Calu3 (cell line): ENCODE data around the gene PIGB. TPM values are rescaled to one million over a fixed set of nuclear protein-coding genes. Genes with fewer than 3 reads are reported as not detected.
A peak's percentile ranks its signal among the peaks of the same experiment; 100 is the strongest.

Experiments used
- BruUV-seq: library from RNA; stranded (reverse); fragments of 400-500 nt; replicated peaks from 2 replicates; lab custom pipeline; 2021; lab: Mats Ljungman, UMichigan
- CTCF ChIA-PET: fragments of 300-600 bp; sonication (Branson Sonifier 250); formaldehyde crosslinking; loops from one replicate; lab custom pipeline; 2022; ENCODE audit warnings: antibody characterized with exemption; lab: Charles Lee
- DNase-seq: peaks from one replicate; pipeline ENCODE4 v3.0.0; 2022
- H3K27ac Mint-ChIP-seq: one replicate; pipeline ENCODE4 v1.8.0; 2022; ENCODE audit warnings: mixed read lengths; ENCODE audit not compliant: unreplicated experiment
- H3K27me3 Mint-ChIP-seq: one replicate; pipeline ENCODE4 v1.8.0; 2022; ENCODE audit warnings: mixed read lengths; ENCODE audit not compliant: unreplicated experiment
- H3K36me3 Mint-ChIP-seq: one replicate; pipeline ENCODE4 v1.8.0; 2022; ENCODE audit warnings: mild to moderate bottlenecking, moderate library complexity, mixed read lengths; ENCODE audit not compliant: insufficient read depth, unreplicated experiment
- H3K4me1 Mint-ChIP-seq: one replicate; pipeline ENCODE4 v1.8.0; 2022; ENCODE audit warnings: mild to moderate bottlenecking, low read depth, mixed read lengths; ENCODE audit not compliant: unreplicated experiment
- H3K4me3 Mint-ChIP-seq: one replicate; pipeline ENCODE4 v1.8.0; 2022; ENCODE audit warnings: mild to moderate bottlenecking, low read depth, moderate library complexity, mixed read lengths; ENCODE audit not compliant: unreplicated experiment
- H3K9me3 Mint-ChIP-seq: one replicate; pipeline ENCODE4 v1.8.0; 2022; ENCODE audit warnings: low read depth, mixed read lengths; ENCODE audit not compliant: unreplicated experiment
- intact Hi-C: fragments of 100-400 bp; cut with micrococcal nuclease; formaldehyde crosslinking; loops from one replicate; pipeline ENCODE4 v1.10.0; 2022; ENCODE audit not compliant: unreplicated experiment
- total RNA-seq: library from RNA; stranded (reverse); gene quantifications from 2 replicates; pipeline ENCODE4 v1.2.3, GENCODE V29; 2022
- TF ChIP-seq, protein P1 (sequence below): fragments of 200-600 bp; IDR thresholded peaks from one replicate; pipeline ENCODE4 v1.8.0; 2022; ENCODE audit warnings: antibody characterized with exemption; ENCODE audit not compliant: unreplicated experiment

Gene PIGB
- total RNA-seq, 1 experiment from 2014 or later = 23.5 TPM

GRCh38 chr15:55288006-55288717 lies 30.9 kb upstream of the PIGB start:
- CTCF ChIA-PET = no interaction called here
- Mint-ChIP-seq H3K27me3 (no peaks in the 10 kb centered on the region), H3K4me1 (peaks cover 4% of the 10 kb centered on the region), H3K27ac (no peak overlapping the region), H3K36me3 (peaks cover 21% of the 10 kb centered on the region), H3K4me3 (peak overlapping the region; percentile 80), H3K9me3 (no peaks in the 10 kb centered on the region)
- TF ChIP-seq, protein P1, sequence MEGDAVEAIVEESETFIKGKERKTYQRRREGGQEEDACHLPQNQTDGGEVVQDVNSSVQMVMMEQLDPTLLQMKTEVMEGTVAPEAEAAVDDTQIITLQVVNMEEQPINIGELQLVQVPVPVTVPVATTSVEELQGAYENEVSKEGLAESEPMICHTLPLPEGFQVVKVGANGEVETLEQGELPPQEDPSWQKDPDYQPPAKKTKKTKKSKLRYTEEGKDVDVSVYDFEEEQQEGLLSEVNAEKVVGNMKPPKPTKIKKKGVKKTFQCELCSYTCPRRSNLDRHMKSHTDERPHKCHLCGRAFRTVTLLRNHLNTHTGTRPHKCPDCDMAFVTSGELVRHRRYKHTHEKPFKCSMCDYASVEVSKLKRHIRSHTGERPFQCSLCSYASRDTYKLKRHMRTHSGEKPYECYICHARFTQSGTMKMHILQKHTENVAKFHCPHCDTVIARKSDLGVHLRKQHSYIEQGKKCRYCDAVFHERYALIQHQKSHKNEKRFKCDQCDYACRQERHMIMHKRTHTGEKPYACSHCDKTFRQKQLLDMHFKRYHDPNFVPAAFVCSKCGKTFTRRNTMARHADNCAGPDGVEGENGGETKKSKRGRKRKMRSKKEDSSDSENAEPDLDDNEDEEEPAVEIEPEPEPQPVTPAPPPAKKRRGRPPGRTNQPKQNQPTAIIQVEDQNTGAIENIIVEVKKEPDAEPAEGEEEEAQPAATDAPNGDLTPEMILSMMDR = no peak
- intact Hi-C loops = loop anchor here (10.0 kb wide), 1 partner anchor 1323 kb away; no protein-coding TSS in a partner anchor
- DNase-seq = no peak
- no TSS peak for BruUV-seq

GRCh38 chr15:55289011-55289745 lies 29.8 kb upstream of the PIGB start:
- no TSS peak for BruUV-seq
- intact Hi-C loops = loop anchor here (10.0 kb wide), 1 partner anchor 1324 kb away; no protein-coding TSS in a partner anchor
- H3K27me3 Mint-ChIP-seq = no peaks in the 10 kb centered on the region

GRCh38 chr15:55289746-55290527 lies 29.1 kb upstream of the PIGB start, which contains the start of gene RAB27A:
Gene RAB27A (minus strand): TSS chr15:55289813. CDS start chr15:55234934, 54,879 bp downstream.
- no TSS peak for BruUV-seq
- H3K4me1 Mint-ChIP-seq = no peaks in the 10 kb centered on the region
- peak; percentile 78 for DNase-seq
- intact Hi-C loops = loop anchor here (1.0 to 10.0 kb wide), 3 partner anchors 69 to 1325 kb away; no protein-coding TSS in a partner anchor
- peak within 1 kb of the TSS; percentile 80 for H3K4me3 Mint-ChIP-seq
- TF ChIP-seq, protein P1 = no peak
- H3K27ac Mint-ChIP-seq = peak within 1 kb of the TSS; percentile 80
- CTCF ChIA-PET = interaction anchor here (0.9 to 1.4 kb wide), 2 partner anchors 73 to 146 kb away, joined by 3 to 5 read pairs; no protein-coding TSS in a partner anchor
- H3K36me3 Mint-ChIP-seq = peaks cover 21% of the 10 kb centered on the region
- H3K9me3 Mint-ChIP-seq = no peaks in the 10 kb centered on the region
- H3K27me3 Mint-ChIP-seq = no peaks in the 10 kb centered on the region

More at GRCh38 chr15:55289011-55289745, 29.8 kb upstream of the PIGB start:
- peaks cover 21% of the 10 kb centered on the region for H3K36me3 Mint-ChIP-seq
- no peaks in the 10 kb centered on the region for H3K4me1 Mint-ChIP-seq
- TF ChIP-seq, protein P1 = no peak
- CTCF ChIA-PET = no interaction called here
- peak; percentile 28 for DNase-seq
- no peaks in the 10 kb centered on the region for H3K9me3 Mint-ChIP-seq
- H3K4me3 Mint-ChIP-seq = peak overlapping the region; percentile 80
- H3K27ac Mint-ChIP-seq = peak overlapping the region; percentile 80
